SK-N-SH (cell line): Measurements from ENCODE around the gene TMEM190.

Experiments used
- CTCF ChIP-seq: fragments of 200-600 bp; sonication (generic); IDR thresholded peaks from 2 replicates; pipeline ENCODE4 v1.6.1; 2017; ENCODE audit warnings: antibody characterized with exemption, mild to moderate bottlenecking, moderate library complexity
- EP300 ChIP-seq, 2 experiments: IDR thresholded peaks; 2 replicates each; pipeline versions ENCODE4 v1.4.0 to v1.6.1; 2012; ENCODE audit warnings: borderline replicate concordance in 1 of 2, low read depth in 1 of 2, low read length in 1 of 2
- JUND ChIP-seq: IDR thresholded peaks from 2 replicates; pipeline ENCODE4 v1.4.0; 2012
- MAX ChIP-seq: IDR thresholded peaks from 2 replicates; pipeline ENCODE4 v1.4.0; 2012; ENCODE audit warnings: low read depth
- PBX3 ChIP-seq: IDR thresholded peaks from 2 replicates; pipeline ENCODE4; 2012
- POLR2AphosphoS5 ChIP-seq: IDR thresholded peaks from 2 replicates; pipeline ENCODE4 v1.6.1; 2012; ENCODE audit warnings: low read depth, low read length
- RAD21 ChIP-seq: IDR thresholded peaks from 2 replicates; pipeline ENCODE4 v1.6.1; 2012; ENCODE audit warnings: mild to moderate bottlenecking, low read length
- RFX5 ChIP-seq: IDR thresholded peaks from 2 replicates; pipeline ENCODE4 v1.6.1; 2012; ENCODE audit warnings: mild to moderate bottlenecking, improper control_type of control experiment, low read length
- SIN3A ChIP-seq: IDR thresholded peaks from 2 replicates; pipeline ENCODE4 v1.6.1; 2012; ENCODE audit warnings: low read depth, mild to moderate bottlenecking, low read length, moderate library complexity, borderline replicate concordance
- SMC3 ChIP-seq: IDR thresholded peaks from 2 replicates; pipeline ENCODE4 v1.6.1; 2012; ENCODE audit warnings: low read depth, low read length, improper control_type of control experiment
- TAF1 ChIP-seq: IDR thresholded peaks from 2 replicates; pipeline ENCODE4 v1.6.1; 2012; ENCODE audit warnings: low read depth, mild to moderate bottlenecking, low read length, moderate library complexity, borderline replicate concordance
- TF ChIP-seq, protein P1 (sequence below): IDR thresholded peaks from 2 replicates; pipeline ENCODE4 v1.6.1; 2012; ENCODE audit warnings: mild to moderate bottlenecking, low read depth, low read length, moderate library complexity

DNA sequence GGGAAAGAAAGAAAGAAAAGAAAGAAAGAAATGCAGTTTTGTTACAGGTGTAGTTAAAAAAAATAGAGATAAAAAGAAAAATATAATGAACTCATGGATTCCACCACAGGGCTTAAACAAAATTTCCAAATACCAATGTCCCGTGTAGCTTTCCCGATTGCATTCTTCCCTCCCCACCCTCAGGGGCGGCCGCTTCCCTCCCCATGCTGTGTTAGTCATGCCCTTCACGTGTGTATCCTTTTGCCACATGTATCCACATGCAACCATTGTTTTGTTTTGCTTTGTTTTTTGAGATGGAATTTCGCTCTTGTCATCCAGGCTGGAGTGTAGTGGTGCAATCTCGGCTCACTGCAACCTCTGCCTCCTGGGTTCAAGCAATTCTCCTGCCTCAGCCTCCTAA, 40.5 kb upstream of the TMEM190 start:
- TF ChIP-seq CTCF (no peak), SIN3A (no peak), RAD21 (no peak), SMC3 (no peak), POLR2AphosphoS5 (no peak), MAX (no peak), JUND (no peak), TAF1 (no peak), RFX5 (no peak), EP300 (IDR thresholded peaks at IDR 0.05; ENCODE audit: borderline replicate concordance in 1 of 2, low read depth in 1 of 2, low read length in 1 of 2) (no peak), PBX3 (no peak)
- TF ChIP-seq, protein P1, sequence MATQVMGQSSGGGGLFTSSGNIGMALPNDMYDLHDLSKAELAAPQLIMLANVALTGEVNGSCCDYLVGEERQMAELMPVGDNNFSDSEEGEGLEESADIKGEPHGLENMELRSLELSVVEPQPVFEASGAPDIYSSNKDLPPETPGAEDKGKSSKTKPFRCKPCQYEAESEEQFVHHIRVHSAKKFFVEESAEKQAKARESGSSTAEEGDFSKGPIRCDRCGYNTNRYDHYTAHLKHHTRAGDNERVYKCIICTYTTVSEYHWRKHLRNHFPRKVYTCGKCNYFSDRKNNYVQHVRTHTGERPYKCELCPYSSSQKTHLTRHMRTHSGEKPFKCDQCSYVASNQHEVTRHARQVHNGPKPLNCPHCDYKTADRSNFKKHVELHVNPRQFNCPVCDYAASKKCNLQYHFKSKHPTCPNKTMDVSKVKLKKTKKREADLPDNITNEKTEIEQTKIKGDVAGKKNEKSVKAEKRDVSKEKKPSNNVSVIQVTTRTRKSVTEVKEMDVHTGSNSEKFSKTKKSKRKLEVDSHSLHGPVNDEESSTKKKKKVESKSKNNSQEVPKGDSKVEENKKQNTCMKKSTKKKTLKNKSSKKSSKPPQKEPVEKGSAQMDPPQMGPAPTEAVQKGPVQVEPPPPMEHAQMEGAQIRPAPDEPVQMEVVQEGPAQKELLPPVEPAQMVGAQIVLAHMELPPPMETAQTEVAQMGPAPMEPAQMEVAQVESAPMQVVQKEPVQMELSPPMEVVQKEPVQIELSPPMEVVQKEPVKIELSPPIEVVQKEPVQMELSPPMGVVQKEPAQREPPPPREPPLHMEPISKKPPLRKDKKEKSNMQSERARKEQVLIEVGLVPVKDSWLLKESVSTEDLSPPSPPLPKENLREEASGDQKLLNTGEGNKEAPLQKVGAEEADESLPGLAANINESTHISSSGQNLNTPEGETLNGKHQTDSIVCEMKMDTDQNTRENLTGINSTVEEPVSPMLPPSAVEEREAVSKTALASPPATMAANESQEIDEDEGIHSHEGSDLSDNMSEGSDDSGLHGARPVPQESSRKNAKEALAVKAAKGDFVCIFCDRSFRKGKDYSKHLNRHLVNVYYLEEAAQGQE, result no peak
